NT2/D1 (cell line): ENCODE data around the gene ADAMTS20.

ENCODE experiments used
- YY1 ChIP-seq: IDR thresholded peaks from 2 replicates; pipeline ENCODE4 v1.6.1; 2011; ENCODE audit not compliant: insufficient read length, insufficient read depth
- ZNF274 ChIP-seq: IDR thresholded peaks from 2 replicates; pipeline ENCODE4 v1.6.1; 2011; ENCODE audit warnings: mild to moderate bottlenecking, low read depth, low read length

- TF ChIP-seq YY1 (no peak), ZNF274 (no peak)
Measured at GRCh38 chr12:43316520-43316919, 235.5 kb downstream of the ADAMTS20 start.
